ENCODE measurements around the gene ID3. TPM values are rescaled to one million over a fixed set of nuclear protein-coding genes. Genes with fewer than 3 reads are reported as not detected.
"Not testable (repeated sequence)": the region's sequence is repeated elsewhere in the genome, so short reads cannot be mapped to it uniquely, and the experiment has no call there.

The ID3 gene
- total and polyA plus RNA-seq, 4 donors, result 349 to 603 (median 379) TPM

GRCh38 chr1:23551849-23552248 lies 7.5 kb downstream of the ID3 start:
- Histone ChIP-seq H3K9me3 (ENCODE audit: control insufficient read depth, low read length) (no peaks in the 10 kb centered on the region), H3K36me3 (ENCODE audit: control insufficient read depth in 1 of 2, insufficient read depth in 2 of 2, low read length in 1 of 2) (no peaks in the 10 kb centered on the region), H3K4me3 (ENCODE audit: low read length in 2 of 2) (no peak overlapping the region), H3K27ac (ENCODE audit: low read depth in 1 of 2, low read length in 2 of 2) (no peak overlapping the region), H3K4me1 (ENCODE audit: control insufficient read depth in 1 of 2, insufficient read depth in 2 of 2, low read length in 2 of 2) (no peaks in the 10 kb centered on the region), H3K27me3 (ENCODE audit: control insufficient read depth in 1 of 2, insufficient read depth in 2 of 2, low read length in 1 of 2) (no peaks in the 10 kb centered on the region)
- DNase-seq (no peak), ATAC-seq (ENCODE audit: low FRiP score) (no peak)
- intact Hi-C loops (cut with DNase I), result no loop called here
- 84 to 85% methylated on average over 4 of the region's 4 CpGs for WGBS, 2 donors

DNA sequence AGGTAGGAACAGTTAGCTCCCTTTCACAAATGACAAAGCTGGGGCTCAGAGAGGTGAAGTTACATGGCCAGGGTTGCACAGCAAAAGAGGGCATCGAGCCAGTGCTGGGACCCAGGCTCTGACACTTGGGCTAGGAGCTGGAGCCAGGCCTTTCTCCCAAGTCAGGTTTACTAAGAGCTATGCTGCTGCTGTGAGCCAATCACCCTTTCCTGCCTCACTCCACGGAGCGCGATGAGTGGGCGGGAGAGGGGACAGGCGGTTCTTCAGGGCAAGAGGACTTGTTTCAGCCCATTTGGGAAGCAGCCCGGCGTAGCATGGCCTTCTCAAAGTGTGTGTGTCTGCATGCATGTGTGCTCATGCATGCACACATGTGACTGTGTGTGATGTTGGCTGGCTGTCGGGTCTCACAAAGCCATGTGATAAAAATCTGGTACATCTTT lies 10.6 kb downstream of the ID3 start:
- Histone ChIP-seq H3K4me3 (ENCODE audit: low read length in 2 of 2) (no peak overlapping the region), H3K4me1 (ENCODE audit: control insufficient read depth in 1 of 2, insufficient read depth in 2 of 2, low read length in 2 of 2) (no peaks in the 10 kb centered on the region), H3K27me3 (ENCODE audit: control insufficient read depth in 1 of 2, insufficient read depth in 2 of 2, low read length in 1 of 2) (no peaks in the 10 kb centered on the region), H3K27ac (ENCODE audit: low read depth in 1 of 2, low read length in 2 of 2) (peak overlapping the region in 1 of 2 donors; percentile 42), H3K9me3 (ENCODE audit: control insufficient read depth, low read length) (no peaks in the 10 kb centered on the region), H3K36me3 (ENCODE audit: control insufficient read depth in 1 of 2, insufficient read depth in 2 of 2, low read length in 1 of 2) (no peaks in the 10 kb centered on the region)
- intact Hi-C loops (cut with DNase I), result no loop called here
- WGBS, 2 donors, result 56 to 58% methylated on average over 9 of the region's 9 CpGs
- peak; percentile 27 for ATAC-seq (ENCODE audit: low FRiP score)
- DNase-seq, result peak; percentile 79 to 83

DNA sequence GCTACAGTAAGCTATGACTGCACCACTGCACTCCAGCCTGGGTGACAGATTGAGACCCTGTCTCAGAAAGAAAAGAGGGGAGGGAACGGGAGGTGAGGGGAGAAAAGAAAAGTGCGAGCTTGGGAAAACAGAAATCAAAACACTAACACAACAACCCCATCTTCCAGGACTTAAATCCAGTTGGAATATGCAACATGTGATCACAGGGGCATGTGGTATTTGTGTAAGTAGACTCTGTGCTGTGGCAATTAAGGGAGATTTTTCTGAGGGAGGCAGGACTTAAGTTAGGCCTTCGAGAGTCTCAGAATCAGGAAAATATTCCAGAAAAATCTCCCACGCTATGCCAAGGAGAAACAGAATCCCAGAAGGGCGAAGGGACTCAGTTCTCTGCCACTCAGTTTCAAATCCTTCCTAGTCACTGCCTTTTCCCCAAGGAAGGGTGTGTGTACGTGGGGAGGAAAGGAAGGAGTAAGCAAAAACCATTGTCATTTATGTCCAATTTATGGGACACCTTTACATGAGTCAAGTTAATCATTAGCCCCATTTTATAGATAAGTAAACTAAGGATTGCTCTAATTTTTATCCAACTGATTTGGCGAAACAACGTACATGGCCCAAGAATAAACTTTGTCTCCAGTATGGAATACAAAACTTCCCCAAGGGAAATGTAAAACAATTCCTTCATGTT lies 12.3 kb downstream of the ID3 start:
- H3K9me3 ChIP-seq (ENCODE audit: control insufficient read depth, low read length), result no peaks in the 10 kb centered on the region
- 42 to 52% methylated on average over 8 of the region's 8 CpGs for WGBS, 2 donors
- H3K27me3 ChIP-seq (ENCODE audit: control insufficient read depth in 1 of 2, insufficient read depth in 2 of 2, low read length in 1 of 2), result no peaks in the 10 kb centered on the region
- intact Hi-C loops (cut with DNase I), result no loop called here
- DNase-seq (no peak), ATAC-seq (ENCODE audit: low FRiP score) (no peak)
- H3K4me1 ChIP-seq (ENCODE audit: control insufficient read depth in 1 of 2, insufficient read depth in 2 of 2, low read length in 2 of 2), result no peaks in the 10 kb centered on the region
- no peak overlapping the region for H3K4me3 ChIP-seq (ENCODE audit: low read length in 2 of 2)
- peak overlapping the region in 1 of 2 donors; percentile 24 for H3K27ac ChIP-seq (ENCODE audit: low read depth in 1 of 2, low read length in 2 of 2)
- no peaks in the 10 kb centered on the region for H3K36me3 ChIP-seq (ENCODE audit: control insufficient read depth in 1 of 2, insufficient read depth in 2 of 2, low read length in 1 of 2)

DNA sequence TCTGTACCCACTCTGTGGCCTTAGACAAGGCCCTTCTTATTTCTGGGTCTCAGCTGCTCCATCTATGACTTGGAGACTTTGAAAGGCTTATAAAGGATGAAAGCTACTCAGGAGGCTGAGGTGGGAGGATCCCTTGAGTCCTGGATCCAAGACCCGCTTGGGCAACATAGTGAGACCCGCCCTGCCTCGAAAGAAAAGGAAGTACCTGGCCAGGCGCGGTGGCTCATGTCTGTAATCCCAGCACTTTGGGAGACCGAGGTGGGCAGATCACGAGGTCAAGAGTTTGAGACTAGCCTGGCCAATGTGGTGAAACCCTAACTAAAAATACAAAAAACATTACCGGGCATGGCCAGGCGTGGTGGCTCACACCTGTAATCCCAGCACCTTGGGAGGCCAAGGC lies 13.4 kb downstream of the ID3 start:
- DNase-seq, result no peak
- intact Hi-C loops (cut with DNase I), result loop anchor here in 1 of 2 donors (1.0 kb wide), 1 partner anchor 91 kb away; no protein-coding TSS in a partner anchor
- Histone ChIP-seq H3K4me1 (ENCODE audit: control insufficient read depth in 1 of 2, insufficient read depth in 2 of 2, low read length in 2 of 2) (no peaks in the 10 kb centered on the region), H3K9me3 (ENCODE audit: control insufficient read depth, low read length) (no peaks in the 10 kb centered on the region), H3K4me3 (ENCODE audit: low read length in 2 of 2) (no peak overlapping the region), H3K27ac (ENCODE audit: low read depth in 1 of 2, low read length in 2 of 2) (no peak overlapping the region), H3K36me3 (ENCODE audit: control insufficient read depth in 1 of 2, insufficient read depth in 2 of 2, low read length in 1 of 2) (no peaks in the 10 kb centered on the region), H3K27me3 (ENCODE audit: control insufficient read depth in 1 of 2, insufficient read depth in 2 of 2, low read length in 1 of 2) (no peaks in the 10 kb centered on the region)
- no peak for ATAC-seq (ENCODE audit: low FRiP score)
- WGBS, 2 donors, result 94 to 98% methylated on average over 9 of the region's 9 CpGs

- WGBS, 2 donors, result 36 to 41% methylated on average over 8 of the region's 8 CpGs
Observed at GRCh38 chr1:23544444-23545389, 14.6 kb downstream of the ID3 start.

GRCh38 chr1:23543707-23544443 lies 15.4 kb downstream of the ID3 start:
- Histone ChIP-seq H3K4me1 (ENCODE audit: control insufficient read depth in 1 of 2, insufficient read depth in 2 of 2, low read length in 2 of 2) (no peaks in the 10 kb centered on the region), H3K27ac (ENCODE audit: low read depth in 1 of 2, low read length in 2 of 2) (no peak overlapping the region), H3K4me3 (ENCODE audit: low read length in 2 of 2) (no peak overlapping the region), H3K9me3 (ENCODE audit: control insufficient read depth, low read length) (no peaks in the 10 kb centered on the region), H3K36me3 (ENCODE audit: control insufficient read depth in 1 of 2, insufficient read depth in 2 of 2, low read length in 1 of 2) (no peaks in the 10 kb centered on the region), H3K27me3 (ENCODE audit: control insufficient read depth in 1 of 2, insufficient read depth in 2 of 2, low read length in 1 of 2) (no peaks in the 10 kb centered on the region)
- 79% methylated on average over 8 of the region's 8 CpGs for WGBS, 2 donors
- ATAC-seq (ENCODE audit: low FRiP score) (no peak), DNase-seq (no peak)
- intact Hi-C loops (cut with DNase I), result loop anchor here in 1 of 2 donors (1.0 kb wide), 1 partner anchor 93 kb away; no protein-coding TSS in a partner anchor

More at GRCh38 chr1:23544444-23545389, 14.6 kb downstream of the ID3 start:
- DNase-seq (peak; percentile 83 to 89), ATAC-seq (ENCODE audit: low FRiP score) (peak; percentile 81)
- Histone ChIP-seq H3K27me3 (ENCODE audit: control insufficient read depth in 1 of 2, insufficient read depth in 2 of 2, low read length in 1 of 2) (no peaks in the 10 kb centered on the region), H3K27ac (ENCODE audit: low read depth in 1 of 2, low read length in 2 of 2) (no peak overlapping the region), H3K9me3 (ENCODE audit: control insufficient read depth, low read length) (no peaks in the 10 kb centered on the region), H3K4me1 (ENCODE audit: control insufficient read depth in 1 of 2, insufficient read depth in 2 of 2, low read length in 2 of 2) (no peaks in the 10 kb centered on the region), H3K36me3 (ENCODE audit: control insufficient read depth in 1 of 2, insufficient read depth in 2 of 2, low read length in 1 of 2) (no peaks in the 10 kb centered on the region), H3K4me3 (ENCODE audit: low read length in 2 of 2) (no peak overlapping the region)
- intact Hi-C loops (cut with DNase I), result loop anchor here (1.0 kb wide), 1 partner anchor 93 kb away; no protein-coding TSS in a partner anchor

DNA sequence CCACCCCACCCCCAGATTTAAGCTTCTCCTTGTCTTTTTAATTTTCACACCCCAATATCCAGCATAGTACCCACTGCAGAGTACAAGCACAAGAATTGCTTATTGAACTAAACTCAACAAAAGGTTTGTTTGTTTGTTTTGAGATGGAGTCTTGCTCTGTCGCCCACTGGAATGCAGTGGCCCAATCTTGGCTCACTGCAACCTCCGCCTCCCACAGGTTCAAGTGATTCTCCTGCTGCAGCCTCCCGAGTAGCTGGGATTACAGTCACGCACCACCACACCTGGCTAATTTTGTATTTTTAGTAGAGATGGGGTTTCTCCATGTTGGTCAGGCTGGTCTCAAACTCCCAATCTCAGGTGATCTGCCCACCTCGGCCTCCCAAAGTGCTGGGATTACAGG lies 16.4 kb downstream of the ID3 start:
- H3K27ac ChIP-seq (ENCODE audit: low read depth in 1 of 2, low read length in 2 of 2); H3K4me3 ChIP-seq (ENCODE audit: low read length in 2 of 2); H3K36me3 ChIP-seq (ENCODE audit: control insufficient read depth in 1 of 2, insufficient read depth in 2 of 2, low read length in 1 of 2); DNase-seq; H3K27me3 ChIP-seq (ENCODE audit: control insufficient read depth in 1 of 2, insufficient read depth in 2 of 2, low read length in 1 of 2); ATAC-seq (ENCODE audit: low FRiP score); H3K9me3 ChIP-seq (ENCODE audit: control insufficient read depth, low read length); intact Hi-C loops (cut with DNase I); H3K4me1 ChIP-seq (ENCODE audit: control insufficient read depth in 1 of 2, insufficient read depth in 2 of 2, low read length in 2 of 2): not testable (repeated sequence)
- WGBS, 2 donors, result 86 to 90% methylated on average over 5 of the region's 5 CpGs

- ATAC-seq (ENCODE audit: low FRiP score), result peak; percentile 93
- H3K27ac ChIP-seq (ENCODE audit: low read depth in 1 of 2, low read length in 2 of 2), result peak overlapping the region in 1 of 2 donors; percentile 17
- intact Hi-C loops (cut with DNase I), result loop anchor here (2.0 to 10.0 kb wide), 3 partner anchors 42 to 195 kb away; partner anchors contain the start of gene HNRNPR (in 1 of the 2)
- WGBS, 2 donors, result 6% methylated on average over 16 of the region's 16 CpGs
- no peaks in the 10 kb centered on the region for H3K4me1 ChIP-seq (ENCODE audit: control insufficient read depth in 1 of 2, insufficient read depth in 2 of 2, low read length in 2 of 2)
- H3K27me3 ChIP-seq (ENCODE audit: control insufficient read depth in 1 of 2, insufficient read depth in 2 of 2, low read length in 1 of 2), result no peaks in the 10 kb centered on the region
- peak; percentile 90 to 94 for DNase-seq
- H3K4me3 ChIP-seq (ENCODE audit: low read length in 2 of 2), result no peak overlapping the region
- no peaks in the 10 kb centered on the region for H3K36me3 ChIP-seq (ENCODE audit: control insufficient read depth in 1 of 2, insufficient read depth in 2 of 2, low read length in 1 of 2)
- H3K9me3 ChIP-seq (ENCODE audit: control insufficient read depth, low read length), result no peaks in the 10 kb centered on the region
Observed at GRCh38 chr1:23539698-23540266, 19.5 kb downstream of the ID3 start.

Measured in aorta (tissue), 5 donors.